ENCODE results near the gene PTPRB.

The PTPRB gene

GRCh38 chr12:70467918-70468733, 169.1 kb downstream of the PTPRB start:
- TF ChIP-seq BHLHE40 (IDR thresholded peaks at IDR 0.05; ENCODE audit: borderline replicate concordance) = no peak
- TF ChIP-seq HDGF (IDR thresholded peaks at IDR 0.05; ENCODE audit: borderline replicate concordance) = no peak
- no peak for TF ChIP-seq FOXM1 (IDR thresholded peaks at IDR 0.05; ENCODE audit: borderline replicate concordance)
- TF ChIP-seq TARDBP (IDR thresholded peaks at IDR 0.05) = no peak
- TF ChIP-seq ARNT (IDR thresholded peaks at IDR 0.05) = no peak
- no peak for TF ChIP-seq ZNF384 (IDR thresholded peaks at IDR 0.05)
- no peak for TF ChIP-seq ELF4 (IDR thresholded peaks at IDR 0.05)
- TF ChIP-seq SP1 (IDR thresholded peaks at IDR 0.05) = no peak
- no peak for TF ChIP-seq PKNOX1 (IDR thresholded peaks at IDR 0.05)
- no peak for TF ChIP-seq L3MBTL2 (conservative IDR thresholded peaks at IDR 0.05)
- no peak for TF ChIP-seq CTBP1 (IDR thresholded peaks at IDR 0.05; ENCODE audit: borderline replicate concordance)
- no peak for TF ChIP-seq NFRKB (IDR thresholded peaks at IDR 0.05)
- TF ChIP-seq SUZ12 (IDR thresholded peaks at IDR 0.05) = no peak
- no peak for TF ChIP-seq FOXK2 (IDR thresholded peaks at IDR 0.05)
- no peak for TF ChIP-seq LEF1 (IDR thresholded peaks at IDR 0.05; ENCODE audit: borderline replicate concordance)
- no peak for TF ChIP-seq FOXA1 (IDR thresholded peaks at IDR 0.05)
- ChIA-PET POLR2A (no interaction called here), CTCF (no interaction called here)
- DNase-seq (ENCODE audit: extremely low spot score) = no peak

GRCh38 chr12:70467476-70467875, 169.8 kb downstream of the PTPRB start:
- CTCF ChIA-PET = no interaction called here
- no peak for DNase-seq (ENCODE audit: extremely low spot score)
- no peak for TF ChIP-seq LEF1 (IDR thresholded peaks at IDR 0.05; ENCODE audit: borderline replicate concordance)
- TF ChIP-seq SUZ12 (IDR thresholded peaks at IDR 0.05) = no peak
- TF ChIP-seq BHLHE40 (IDR thresholded peaks at IDR 0.05; ENCODE audit: borderline replicate concordance) = no peak
- no peak for TF ChIP-seq HDGF (IDR thresholded peaks at IDR 0.05; ENCODE audit: borderline replicate concordance)
- no peak for TF ChIP-seq TARDBP (IDR thresholded peaks at IDR 0.05)
- TF ChIP-seq FOXA1 (IDR thresholded peaks at IDR 0.05) = no peak
- no peak for TF ChIP-seq CTBP1 (IDR thresholded peaks at IDR 0.05; ENCODE audit: borderline replicate concordance)
- no peak for TF ChIP-seq SP1 (IDR thresholded peaks at IDR 0.05)
- no peak for TF ChIP-seq PKNOX1 (IDR thresholded peaks at IDR 0.05)
- TF ChIP-seq FOXM1 (IDR thresholded peaks at IDR 0.05; ENCODE audit: borderline replicate concordance) = no peak
- TF ChIP-seq ELF4 (IDR thresholded peaks at IDR 0.05) = no peak
- TF ChIP-seq ARNT (IDR thresholded peaks at IDR 0.05) = no peak
- no peak for TF ChIP-seq FOXK2 (IDR thresholded peaks at IDR 0.05)
- TF ChIP-seq NFRKB (IDR thresholded peaks at IDR 0.05) = no peak
- no peak for TF ChIP-seq ZNF384 (IDR thresholded peaks at IDR 0.05)
- TF ChIP-seq L3MBTL2 (conservative IDR thresholded peaks at IDR 0.05) = no peak
- POLR2A ChIA-PET = no interaction called here

GRCh38 chr12:70466753-70467152, 170.5 kb downstream of the PTPRB start:
- CTCF ChIA-PET = no interaction called here
- POLR2A ChIA-PET = no interaction called here
- DNase-seq (ENCODE audit: extremely low spot score) = no peak
- TF ChIP-seq BHLHE40 (IDR thresholded peaks at IDR 0.05; ENCODE audit: borderline replicate concordance) = no peak
- no peak for TF ChIP-seq SUZ12 (IDR thresholded peaks at IDR 0.05)
- no peak for TF ChIP-seq ARNT (IDR thresholded peaks at IDR 0.05)
- TF ChIP-seq SP1 (IDR thresholded peaks at IDR 0.05) = no peak
- TF ChIP-seq L3MBTL2 (conservative IDR thresholded peaks at IDR 0.05) = no peak
- TF ChIP-seq FOXM1 (IDR thresholded peaks at IDR 0.05; ENCODE audit: borderline replicate concordance) = no peak
- TF ChIP-seq FOXK2 (IDR thresholded peaks at IDR 0.05) = no peak
- no peak for TF ChIP-seq FOXA1 (IDR thresholded peaks at IDR 0.05)
- TF ChIP-seq NFRKB (IDR thresholded peaks at IDR 0.05) = no peak
- no peak for TF ChIP-seq ELF4 (IDR thresholded peaks at IDR 0.05)
- TF ChIP-seq CTBP1 (IDR thresholded peaks at IDR 0.05; ENCODE audit: borderline replicate concordance) = no peak
- no peak for TF ChIP-seq PKNOX1 (IDR thresholded peaks at IDR 0.05)

All from HEK293T (cell line).